ENCODE measurements around the gene CCDC6.

GRCh38 chr10:59773088-59773487, 133.3 kb downstream of the CCDC6 start:
- TF ChIP-seq CTCF (conservative IDR thresholded peaks at IDR 0.05 in 1 of 2, IDR thresholded peaks at IDR 0.05 in 1 of 2; ENCODE audit: extremely low read depth in 1 of 2, insufficient read depth in 1 of 2, low read depth in 1 of 2, low read length in 2 of 2) (no peak), EZH2 (IDR thresholded peaks at IDR 0.05; ENCODE audit: borderline replicate concordance, low read length) (no peak)

Data from mammary epithelial cell (primary cell).